GM12872 (cell line): ENCODE measurements around the gene THSD4.

ENCODE experiments used
- CTCF ChIP-seq: IDR thresholded peaks from 3 replicates; pipeline ENCODE4 v1.5.1; 2011; ENCODE audit warnings: low read depth, mild to moderate bottlenecking, low read length, moderate library complexity; ENCODE audit not compliant: insufficient read depth

The THSD4 gene

DNA sequence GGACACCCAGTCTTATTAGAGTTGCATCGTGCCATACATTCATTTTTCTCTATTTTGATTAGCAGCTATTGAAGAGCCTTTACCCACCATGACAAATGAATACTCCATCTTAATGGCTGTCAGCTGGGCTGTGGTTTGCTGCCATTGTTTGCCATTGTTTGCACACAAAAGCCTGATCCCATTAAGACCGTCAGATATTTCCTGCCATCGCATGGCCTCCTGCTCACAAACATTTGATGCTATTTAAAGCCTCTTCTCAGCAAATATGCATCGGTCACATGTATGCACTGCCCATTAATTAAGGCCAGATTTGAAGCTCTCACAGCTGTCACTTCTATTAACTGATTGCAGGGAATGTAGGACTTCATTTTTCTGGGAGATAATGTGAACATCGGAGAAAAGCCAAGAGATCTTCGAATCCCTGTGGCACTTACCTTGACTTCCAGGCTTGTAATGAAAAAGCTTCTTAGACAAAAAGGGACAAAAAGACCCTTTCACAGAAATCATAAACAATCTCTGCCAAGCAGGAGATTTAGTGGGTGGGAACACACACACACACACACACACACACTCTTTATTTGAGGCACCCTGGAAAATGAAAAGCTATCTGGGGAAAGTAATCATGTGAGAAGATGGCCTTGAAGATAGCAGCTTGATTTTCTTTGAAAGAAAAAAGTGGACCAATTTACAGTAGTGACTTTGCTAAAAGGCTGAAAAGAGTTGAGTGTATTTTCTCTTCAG lies 519.7 kb downstream of the THSD4 start:
- TF ChIP-seq CTCF: no peak

- TF ChIP-seq CTCF: no peak
Observed at GRCh38 chr15:71635735-71636134, 520.5 kb downstream of the THSD4 start.

DNA sequence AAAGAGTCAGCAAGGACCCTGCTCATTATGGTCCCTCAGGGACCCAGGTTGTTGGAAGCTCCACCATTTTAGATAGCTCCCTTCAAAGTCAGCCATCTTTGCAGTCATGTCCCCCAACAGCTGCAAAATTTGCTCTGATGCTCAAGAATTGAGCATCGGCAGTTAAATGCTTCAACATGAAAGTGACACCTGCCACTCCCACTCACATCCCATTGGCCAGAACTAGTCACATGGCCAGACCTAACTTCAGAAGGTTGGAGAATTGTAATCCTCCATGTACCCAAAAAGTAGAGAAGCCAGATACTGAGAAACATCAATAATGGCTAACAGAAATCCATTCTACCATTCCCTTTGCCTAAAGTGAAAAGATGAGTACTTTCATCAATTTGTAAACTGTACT lies 523.6 kb downstream of the THSD4 start:
- no peak for TF ChIP-seq CTCF

- TF ChIP-seq CTCF: no peak
Observed at GRCh38 chr15:71639471-71639870, 524.2 kb downstream of the THSD4 start.

GRCh38 chr15:71643918-71644317 lies 528.6 kb downstream of the THSD4 start:
- no peak for TF ChIP-seq CTCF

- no peak for TF ChIP-seq CTCF
Observed at GRCh38 chr15:71646767-71647486, 531.7 kb downstream of the THSD4 start.

- TF ChIP-seq CTCF: no peak
Observed at GRCh38 chr15:71647487-71647808, 532.2 kb downstream of the THSD4 start.
